Measurements from ENCODE around the gene ANGPTL2.

The ANGPTL2 gene

DNA sequence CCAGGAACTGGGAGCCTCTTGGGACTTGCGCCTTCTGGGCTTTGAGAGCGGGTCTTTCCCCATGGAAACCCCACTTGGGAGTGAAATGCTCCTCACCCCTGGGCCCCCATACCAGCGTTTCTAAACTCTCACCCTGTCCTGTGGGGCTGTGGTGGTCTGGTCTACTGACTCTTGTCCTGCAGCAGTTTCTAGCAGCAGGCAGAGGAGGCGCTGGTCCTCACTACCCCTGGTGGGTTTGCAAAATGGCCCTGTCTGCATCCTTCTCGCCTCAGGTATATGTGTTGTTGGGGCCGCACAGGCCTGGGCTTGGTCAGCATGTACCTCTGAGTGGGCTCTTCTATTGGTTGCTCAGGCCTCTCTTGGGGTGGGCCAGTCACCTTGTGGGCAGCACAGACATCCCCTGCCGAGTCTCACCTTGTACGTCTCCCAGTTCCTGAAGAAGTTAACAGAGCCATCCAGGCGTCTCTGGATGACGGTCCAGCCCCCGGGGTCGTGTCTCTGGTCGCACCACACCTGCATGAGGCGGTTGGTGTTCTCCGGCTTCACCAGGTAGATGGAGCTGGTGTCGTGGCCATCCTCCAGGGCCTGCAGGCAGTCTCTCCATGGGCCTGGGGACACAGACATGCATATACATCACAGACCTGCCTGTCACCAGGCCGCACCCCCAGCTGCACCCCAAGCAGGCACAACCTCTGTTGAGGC is 29.0 kb downstream of the ANGPTL2 start:
- DNase-seq (ENCODE audit: low spot score) = no peak

DNA sequence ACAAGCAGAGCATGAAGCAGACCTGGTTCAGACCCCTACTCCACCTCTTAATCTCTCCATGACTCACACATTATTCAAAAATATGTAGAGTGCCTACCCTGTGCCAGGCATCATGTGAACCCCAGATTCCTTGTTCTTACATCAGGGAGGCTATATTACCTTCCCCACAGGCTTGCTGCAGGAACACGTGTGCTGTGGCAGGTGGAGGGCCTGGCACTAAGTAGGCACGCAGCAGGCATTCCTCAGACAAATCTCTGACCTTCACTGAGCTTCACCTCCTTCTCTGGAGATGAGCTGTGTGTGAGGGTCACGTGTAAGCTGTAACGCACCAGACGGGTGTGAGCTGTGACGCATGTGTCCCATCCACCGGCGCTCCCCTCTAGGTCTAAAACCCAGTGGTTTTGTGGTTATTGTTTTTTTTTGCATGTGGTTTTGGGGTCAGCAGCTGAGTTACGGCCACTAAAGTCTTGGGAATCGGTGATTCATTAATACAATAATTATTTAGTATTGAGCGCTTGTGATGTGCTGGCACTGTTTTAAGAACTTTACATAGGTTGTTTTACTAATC is 30.3 kb downstream of the ANGPTL2 start:
- no peak for DNase-seq (ENCODE audit: low spot score)

DNA sequence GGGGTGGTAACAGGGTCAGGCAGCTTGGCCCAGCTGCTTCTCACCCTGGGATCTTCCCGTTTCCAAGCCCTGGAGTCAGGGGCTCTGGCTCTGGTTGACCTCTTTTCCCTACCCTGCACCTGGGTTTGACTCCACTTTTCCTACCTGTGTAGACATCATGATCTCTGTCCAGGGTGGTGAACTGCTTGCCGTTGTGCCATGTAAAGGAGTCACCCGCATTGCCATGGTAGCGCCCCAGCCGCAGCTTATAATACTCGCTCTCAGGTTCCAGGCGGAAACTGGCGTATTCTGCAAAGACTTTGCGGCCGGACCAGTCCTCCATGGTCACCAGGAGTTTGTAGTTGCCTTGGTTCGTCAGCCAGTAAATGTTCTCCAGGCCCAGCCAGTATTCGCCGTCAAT is 30.9 kb downstream of the ANGPTL2 start:
- no peak for DNase-seq (ENCODE audit: low spot score)

DNA sequence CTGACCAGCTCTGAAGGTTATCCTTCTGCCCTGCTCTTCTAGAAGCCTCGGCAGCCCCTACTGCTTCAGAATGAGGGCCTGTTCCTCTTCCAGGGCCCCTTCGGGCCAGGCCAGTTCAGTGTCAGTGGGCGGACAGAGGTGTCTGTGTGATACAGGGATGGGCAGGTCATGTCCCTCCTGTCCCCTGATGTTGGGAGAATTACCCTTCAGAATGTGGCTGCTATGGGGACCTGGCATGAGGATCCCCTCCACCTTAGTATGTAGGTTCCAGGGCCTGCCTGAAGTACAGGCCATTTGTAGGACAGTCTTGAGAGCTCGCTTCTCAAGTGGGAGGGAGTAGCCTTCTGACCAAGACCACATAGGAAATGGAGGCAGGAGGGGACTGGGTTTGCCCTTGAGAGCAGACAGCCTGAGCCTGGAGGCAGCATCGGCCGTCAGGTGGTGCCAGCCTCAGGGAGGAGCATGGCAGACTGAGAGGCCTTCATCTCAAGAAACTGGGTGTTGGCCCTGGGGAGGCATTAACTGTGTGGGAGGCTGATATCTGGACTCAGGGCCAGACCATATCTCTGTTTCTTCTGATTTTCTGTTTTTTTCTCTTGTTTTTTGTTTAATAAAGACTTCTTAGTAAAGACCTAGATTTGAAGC is 32.0 kb downstream of the ANGPTL2 start:
- no peak for DNase-seq (ENCODE audit: low spot score)

DNA sequence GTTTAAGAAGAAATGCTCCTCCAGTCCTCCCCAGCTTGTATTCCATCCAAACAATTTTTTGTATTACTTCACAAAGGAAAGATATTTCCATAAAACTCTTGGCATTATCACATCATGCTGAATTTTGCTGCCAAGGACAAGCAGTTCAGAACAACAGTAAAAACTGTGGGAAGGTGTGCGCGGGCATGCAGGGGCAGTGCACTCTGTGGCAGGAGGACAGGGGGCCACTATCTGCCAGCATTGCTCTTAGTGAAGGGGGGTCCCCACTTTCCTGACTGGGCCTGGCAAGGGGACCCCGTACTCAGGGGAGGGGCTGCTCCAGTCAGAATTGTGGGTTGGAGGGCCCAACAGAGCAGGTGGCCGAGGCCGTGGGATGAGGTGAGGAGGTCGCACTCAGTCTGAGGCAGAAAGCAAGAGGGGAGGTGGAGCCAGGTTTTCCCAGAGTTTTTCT is 32.8 kb downstream of the ANGPTL2 start:
- DNase-seq (ENCODE audit: low spot score) = no peak

DNA sequence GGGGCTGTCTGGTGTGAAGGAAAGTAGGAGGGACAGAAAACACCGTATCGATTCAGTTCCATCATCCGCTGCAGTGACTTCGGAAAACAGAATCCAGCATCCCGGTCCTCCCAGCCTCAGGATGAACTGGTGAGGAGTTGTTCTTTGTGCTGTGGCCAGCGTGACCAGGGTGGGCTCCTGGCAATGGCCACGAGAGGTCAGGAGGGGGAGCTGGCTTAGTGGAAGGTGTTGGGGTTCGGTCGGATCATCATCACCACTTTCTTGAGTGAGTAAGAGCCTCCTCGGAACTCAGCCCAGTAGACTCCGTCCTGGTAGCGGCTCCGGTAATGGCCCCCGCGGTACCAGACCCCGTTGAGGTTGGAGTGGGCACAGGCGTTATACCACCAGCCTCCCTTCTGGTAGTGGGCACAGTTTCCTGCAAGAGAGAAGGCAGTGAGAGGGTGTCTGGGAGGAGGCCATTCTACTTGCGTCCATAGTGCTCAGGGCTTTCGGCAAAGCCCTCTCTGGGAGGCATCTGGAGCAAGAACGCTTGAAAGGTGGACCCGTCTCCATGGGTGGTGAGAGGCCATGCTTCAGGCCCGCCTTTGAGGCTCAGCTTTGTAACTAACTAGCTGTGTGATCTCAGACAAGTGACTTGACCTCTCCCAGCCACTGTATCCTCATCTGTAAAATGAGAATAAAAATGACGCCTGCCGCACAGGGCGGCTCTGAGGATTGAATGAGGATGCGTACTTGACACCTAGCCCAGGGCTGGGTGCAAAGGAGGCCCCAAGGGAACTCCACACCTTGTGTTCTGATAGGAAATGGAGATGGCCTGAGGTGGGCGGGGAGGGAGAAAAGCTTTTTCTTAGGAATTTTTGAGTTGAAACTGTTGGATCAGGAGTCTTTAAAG is 33.5 kb downstream of the ANGPTL2 start:
- DNase-seq (ENCODE audit: low spot score) = no peak

DNA sequence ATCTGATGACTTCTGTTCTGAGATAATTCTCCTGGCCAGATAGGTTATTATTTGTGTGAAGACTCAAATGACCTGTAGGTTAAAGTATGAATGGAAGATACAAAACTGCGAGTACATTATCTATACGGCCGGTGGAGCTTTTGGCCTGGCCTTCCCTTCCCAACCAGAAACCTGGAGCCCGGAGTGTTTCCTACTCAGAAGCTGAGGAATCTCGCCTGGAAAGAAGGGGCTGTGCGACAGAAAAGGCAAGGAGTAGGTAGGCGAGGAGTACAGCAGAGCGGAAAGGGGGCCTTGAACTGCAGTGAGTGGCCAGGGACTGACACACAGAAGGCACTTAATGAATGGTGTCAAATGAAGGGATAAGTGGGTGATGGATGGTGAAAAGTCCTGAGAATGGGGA is 34.6 kb downstream of the ANGPTL2 start:
- DNase-seq (ENCODE audit: low spot score) = no peak

DNA sequence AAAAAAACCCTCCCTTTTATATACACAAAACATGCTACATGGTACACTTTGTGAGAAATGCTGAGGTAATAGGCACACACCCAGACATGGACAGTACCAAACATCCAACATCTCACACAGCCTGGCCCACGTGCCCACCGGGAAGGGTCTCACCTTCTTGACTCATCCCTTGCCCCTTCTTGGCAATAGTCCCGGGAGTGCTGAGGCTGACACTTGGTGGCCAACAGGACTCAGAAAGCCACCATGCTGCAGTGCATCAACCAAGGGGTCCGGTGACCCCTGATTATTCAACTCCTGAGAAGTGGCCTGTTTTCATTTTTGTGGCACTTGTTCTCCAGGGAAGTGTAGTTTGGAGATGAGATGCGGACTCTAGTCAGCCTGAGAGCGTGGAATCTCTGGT is 35.0 kb downstream of the ANGPTL2 start:
- no peak for DNase-seq (ENCODE audit: low spot score)

DNA sequence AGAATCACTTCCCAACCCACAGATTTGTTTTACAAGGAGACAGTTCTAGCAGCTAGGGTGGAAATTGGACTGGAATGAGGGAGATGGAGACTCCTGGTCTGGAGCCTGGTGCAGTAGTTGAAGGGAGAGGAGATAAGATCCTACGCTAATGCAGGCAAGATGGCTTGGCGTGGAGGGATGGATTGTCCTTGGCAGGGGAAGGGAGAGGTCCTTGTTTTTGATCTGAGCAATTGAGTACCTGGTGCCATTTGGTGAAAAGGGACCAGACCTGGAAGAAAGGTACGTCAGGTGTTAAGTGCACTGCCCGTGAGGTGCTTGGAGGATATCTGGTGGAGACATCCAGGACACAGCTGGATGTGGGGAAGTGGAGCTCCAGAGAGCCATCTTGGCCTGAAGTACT is 35.7 kb downstream of the ANGPTL2 start:
- no peak for DNase-seq (ENCODE audit: low spot score)

DNA sequence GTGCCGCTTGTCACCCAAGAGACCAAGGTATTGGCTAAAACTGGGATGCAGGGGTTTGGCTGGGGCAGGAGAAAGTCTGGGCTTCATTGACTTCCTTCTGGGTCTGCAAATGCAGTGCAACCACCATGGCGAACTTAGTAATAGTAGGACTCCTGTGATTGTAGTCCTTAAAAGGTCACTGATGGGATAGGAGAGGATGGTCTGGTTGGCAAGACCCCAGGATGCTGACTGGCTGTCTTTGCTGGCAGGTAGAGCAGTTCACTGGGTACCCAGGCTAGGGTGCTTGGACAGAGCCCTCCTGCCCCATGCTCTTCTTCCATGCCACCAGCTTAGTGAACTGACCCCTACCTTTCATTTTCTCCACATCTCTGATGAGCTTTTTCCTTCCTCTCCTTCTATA is 37.2 kb downstream of the ANGPTL2 start:
- no peak for DNase-seq (ENCODE audit: low spot score)

DNA sequence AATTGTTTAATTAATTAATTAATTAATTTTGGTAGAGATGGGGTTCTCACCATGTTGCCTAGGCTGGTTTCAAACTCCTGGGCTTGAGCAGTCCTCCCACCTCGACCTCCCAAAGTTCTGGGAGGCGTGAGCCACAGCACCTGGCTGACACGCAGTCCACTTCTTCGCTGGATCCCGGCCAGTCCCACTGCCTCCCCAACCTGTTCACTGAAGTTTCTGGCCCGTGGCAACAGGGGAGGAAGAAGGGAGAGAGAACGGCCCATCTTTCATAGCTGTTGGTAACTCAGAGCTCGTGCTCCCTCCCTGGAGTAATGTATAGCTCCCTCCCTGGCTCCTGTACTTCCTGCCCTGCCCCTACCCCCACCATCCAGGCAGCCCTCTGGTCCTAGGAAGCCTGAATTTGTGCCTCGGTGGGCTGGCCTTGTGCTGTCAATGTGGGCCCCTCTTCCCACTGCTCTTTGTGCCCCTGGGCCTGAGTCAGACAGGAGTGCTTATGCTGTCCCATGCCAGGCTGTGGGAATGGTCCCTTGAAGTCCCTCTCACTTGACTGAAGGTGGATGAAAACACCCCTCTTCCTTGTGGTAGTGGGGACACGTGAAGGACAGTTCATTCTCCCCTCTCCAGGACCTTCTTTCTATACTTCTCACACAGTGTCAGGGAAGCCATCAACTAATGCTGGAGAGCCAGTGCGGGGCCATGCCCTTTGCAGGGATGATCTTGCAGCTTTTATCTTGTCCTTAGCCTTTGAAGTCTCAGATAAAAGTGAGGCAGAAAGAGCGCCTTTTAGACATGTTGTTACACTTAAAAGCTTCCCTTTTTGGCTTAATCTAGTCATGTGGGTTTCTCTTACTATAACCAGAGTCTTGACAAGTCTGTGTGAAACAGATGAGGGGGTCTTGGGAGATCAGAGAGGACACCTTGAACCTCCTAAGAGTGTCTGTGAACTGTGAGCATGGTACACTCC is 38.1 kb downstream of the ANGPTL2 start:
- DNase-seq (ENCODE audit: low spot score) = no peak

DNA sequence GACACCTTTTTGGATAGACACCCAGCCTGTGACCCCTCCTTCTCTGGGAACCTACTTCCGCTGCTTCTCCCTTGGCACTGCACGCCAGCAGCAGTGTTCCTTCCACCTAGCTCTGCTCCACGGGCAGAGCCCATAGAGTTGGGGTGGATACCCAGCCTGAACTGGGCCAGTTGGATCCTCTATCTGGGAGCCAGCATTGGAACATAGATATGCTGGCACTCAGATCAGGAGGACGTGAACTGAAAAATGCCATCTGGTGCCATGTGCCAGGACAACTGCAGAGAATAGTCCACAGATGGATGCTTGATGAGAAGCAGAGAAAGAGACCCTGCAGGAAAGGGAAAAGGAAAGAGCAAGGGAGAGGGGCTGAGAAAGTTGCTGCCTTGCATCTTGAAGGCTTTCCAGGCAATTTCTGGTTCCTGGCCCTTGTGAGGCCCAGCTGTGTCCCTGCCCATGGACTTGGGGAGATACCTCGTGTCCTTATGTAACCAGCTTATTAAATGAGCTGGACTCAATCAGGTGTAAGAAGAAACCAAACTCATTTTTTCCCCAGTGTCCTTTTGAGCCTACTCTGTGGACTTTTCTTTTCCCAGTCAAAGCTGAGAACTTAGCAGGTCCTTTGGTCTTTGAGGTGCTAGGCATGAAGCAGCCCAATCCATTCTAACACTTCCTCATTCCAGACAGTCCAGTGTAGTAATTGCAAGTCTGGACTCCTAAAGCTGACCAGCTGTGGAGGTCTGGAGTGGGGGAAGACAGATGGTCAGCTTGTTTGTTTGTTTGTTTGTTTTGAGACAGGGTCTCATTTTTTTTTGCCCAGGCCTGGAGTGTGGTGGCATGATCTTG is 39.1 kb downstream of the ANGPTL2 start:
- DNase-seq (ENCODE audit: low spot score) = no peak

DNA sequence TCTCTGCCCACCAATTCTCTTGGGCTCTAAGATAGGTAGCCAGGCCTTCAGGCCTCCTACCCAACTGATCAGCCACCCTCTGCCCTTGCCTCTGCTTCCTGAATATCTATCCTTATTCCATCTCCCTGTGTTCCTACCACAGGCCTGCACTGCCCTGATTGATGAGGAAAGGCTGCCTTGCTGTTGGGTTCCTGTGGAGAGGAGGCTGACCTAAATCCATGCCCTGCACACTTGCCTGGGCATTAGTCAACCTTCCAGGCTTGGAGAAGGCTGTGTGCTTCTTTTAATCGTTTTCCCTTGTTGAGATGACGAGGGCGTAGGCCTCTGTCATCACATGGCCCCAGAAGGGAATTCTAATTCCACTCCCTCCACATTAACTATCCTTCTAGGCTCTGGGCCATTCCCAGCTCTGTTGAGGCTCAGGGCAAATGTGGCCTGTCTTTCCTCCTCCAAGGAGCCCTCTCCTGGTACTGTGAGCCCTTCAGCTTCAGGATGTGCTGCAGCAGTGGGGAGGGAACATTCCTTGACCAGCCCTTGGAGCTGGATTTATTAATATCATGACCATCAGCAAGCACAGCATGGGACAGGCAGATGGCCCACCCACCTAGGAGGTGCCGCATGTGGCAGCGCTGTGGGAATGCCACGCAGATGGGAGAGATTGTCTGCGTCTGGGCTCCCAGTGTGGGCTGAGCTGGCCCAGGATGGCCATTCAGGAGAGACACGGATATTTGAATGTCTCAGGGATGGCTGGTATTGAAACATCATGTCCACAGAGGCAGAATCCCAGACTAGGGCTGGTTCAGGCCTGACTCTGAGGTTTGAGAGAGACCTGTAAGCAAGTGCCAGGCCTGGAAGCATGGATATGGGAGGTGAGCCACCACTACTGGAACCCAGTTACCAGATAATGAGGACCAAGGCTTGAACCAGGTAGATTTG is 40.9 kb downstream of the ANGPTL2 start:
- DNase-seq (ENCODE audit: low spot score) = no peak

DNA sequence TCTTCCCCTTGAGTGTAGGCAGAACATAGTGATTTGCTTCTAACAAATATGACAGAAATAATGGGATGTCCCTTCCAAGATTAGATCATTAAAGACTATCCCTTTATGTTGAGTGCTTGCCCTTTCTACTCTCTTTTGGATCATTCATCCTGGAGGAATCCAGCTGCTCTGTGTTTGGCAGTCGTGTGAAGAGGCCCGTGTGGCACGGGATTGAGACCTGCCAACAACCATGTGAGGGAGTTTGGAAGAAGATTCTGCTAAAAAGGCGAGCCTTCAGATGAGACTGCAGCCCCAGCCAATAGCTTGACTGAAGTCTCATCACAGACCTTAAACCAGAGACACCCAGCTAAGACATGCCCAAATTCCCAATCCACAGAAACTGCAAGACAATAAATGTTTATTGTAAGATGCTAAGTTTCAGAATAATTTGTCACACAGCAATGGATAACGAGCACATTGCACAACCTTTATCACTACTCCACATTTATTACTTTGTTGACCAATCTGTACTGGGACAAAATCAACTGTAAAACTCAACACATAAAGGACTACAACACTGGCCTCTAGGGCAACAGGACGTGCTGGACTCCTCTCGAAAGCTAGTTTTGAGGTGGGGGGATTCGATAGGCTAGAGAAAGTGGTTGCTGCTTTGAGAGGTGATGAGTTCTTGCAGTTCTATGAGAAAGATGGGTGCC is 42.8 kb downstream of the ANGPTL2 start:
- DNase-seq (ENCODE audit: low spot score) = no peak

DNA sequence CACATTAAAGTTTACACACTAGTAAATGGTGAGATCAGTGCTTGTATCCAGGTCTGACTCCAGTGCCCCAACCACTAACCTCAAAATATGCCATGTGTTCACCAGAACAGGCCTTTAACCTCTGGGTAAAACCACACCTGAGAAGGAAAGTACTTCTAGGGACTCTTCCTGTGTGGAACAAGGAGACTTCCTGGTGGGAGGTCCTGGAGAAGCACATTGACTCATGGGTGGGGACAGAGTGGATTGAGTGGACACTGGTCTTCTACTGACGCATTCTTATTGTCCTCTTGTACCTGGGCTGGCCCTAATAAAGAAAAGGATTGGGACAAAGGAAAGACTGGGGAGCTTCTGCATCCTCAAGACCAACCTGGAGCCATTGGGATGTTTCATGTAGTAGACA is 43.4 kb downstream of the ANGPTL2 start:
- no peak for DNase-seq (ENCODE audit: low spot score)

DNA sequence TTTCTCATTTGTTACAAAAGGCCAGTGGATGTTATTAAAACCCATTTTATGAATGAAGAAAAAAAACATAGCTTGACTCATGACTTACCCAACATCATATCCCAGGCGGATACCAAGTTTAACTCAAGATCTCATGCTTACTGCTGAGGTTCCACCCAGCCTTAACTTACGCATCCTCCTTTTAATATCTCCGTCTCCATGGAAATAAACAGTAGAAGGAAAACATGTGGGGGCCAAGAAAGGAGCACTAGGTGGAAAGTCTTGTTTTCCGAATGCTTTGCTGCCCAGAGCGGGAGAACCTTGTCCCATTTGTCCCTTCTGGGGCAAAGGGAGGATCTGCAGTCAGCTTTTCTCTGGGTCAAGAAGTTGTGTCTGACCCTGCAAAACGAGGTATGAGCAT is 44.1 kb downstream of the ANGPTL2 start:
- no peak for DNase-seq (ENCODE audit: low spot score)

DNA sequence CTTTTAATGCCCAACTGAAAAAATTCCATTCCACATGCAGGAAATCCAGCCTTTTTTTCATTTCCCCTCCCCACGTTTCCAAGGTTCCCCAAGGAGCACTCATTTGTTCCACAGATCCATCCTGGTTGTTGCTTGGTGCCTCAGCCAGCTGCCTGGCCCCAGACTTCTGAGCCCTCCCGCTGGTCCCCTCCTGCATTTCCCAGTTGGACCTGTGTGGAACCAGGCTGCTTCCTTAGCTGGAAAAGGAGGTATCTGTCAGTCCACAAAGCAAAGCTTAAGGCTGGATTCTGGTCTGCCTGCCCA is 44.8 kb downstream of the ANGPTL2 start:
- no peak for DNase-seq (ENCODE audit: low spot score)

DNA sequence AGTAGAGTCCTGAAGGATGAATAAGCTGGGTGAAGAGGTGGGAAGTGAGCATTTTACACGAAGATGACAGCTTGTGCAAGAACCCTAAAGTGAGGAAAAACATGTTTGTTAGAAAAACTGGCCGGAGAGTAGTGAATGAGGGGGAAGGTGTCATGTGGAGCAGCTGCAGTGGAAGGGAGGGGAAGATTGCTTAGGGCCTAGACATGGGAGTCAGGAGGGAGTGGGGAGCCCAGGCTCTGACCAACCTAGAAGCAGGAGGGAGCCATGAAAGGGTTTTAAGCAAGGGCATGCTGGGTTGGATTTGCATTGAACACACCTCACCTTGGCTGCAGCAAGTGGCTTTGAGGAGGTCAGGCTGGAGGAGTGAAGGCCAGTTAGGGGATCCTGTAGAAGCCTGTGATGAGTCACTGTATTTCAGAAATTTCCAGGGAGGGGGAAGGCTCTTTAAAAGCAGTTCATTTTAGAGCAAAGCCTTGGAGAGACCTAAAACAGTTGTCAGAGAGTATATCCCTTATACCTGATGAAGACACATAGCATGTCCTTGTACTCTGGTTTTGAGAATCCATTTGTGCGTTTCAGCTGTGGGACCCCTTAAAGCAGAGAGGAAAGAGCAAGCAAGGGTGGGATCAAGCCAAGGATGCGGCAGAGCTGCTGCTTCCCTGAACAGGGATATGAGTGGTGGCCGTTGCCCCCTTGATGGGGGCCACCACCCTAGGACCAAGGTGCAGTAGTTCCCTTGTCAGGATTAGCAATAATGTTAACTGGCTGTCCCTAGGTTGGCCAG is 45.4 kb downstream of the ANGPTL2 start:
- DNase-seq (ENCODE audit: low spot score) = no peak
